ENCODE results near the gene RUFY4. TPM values are rescaled to one million over a fixed set of nuclear protein-coding genes. Genes with fewer than 3 reads are reported as not detected.
"Not testable (repeated sequence)": the region's sequence is repeated elsewhere in the genome, so short reads cannot be mapped to it uniquely, and the experiment has no call there.

RUFY4 gene
- total and polyA plus RNA-seq, 12 donors, result 0.21 TPM; not detected in 11

GRCh38 chr2:218093879-218094278, 24.8 kb downstream of the RUFY4 start:
- intact Hi-C loops (cut with DNase I), result no loop called here
- TF ChIP-seq CTCF (IDR thresholded peaks at IDR 0.05), result no peak
- DNase-seq (no peak), ATAC-seq (no peak)
- Histone ChIP-seq H3K27me3 (peaks cover 0 to 23% (median 0%) of the 10 kb centered on the region in 7 donors), H3K9me3 (no peaks in the 10 kb centered on the region), H3K27ac (no peak overlapping the region), H3K4me3 (no peak overlapping the region), H3K36me3 (no peaks in the 10 kb centered on the region), H3K4me1 (no peaks in the 10 kb centered on the region)
- WGBS, 2 donors, result 87 to 88% methylated on average over 3 of the region's 3 CpGs

GRCh38 chr2:218095853-218096252, 26.8 kb downstream of the RUFY4 start:
- no peaks in the 10 kb centered on the region for H3K36me3 ChIP-seq
- ATAC-seq (no peak), DNase-seq (no peak)
- no peaks in the 10 kb centered on the region for H3K9me3 ChIP-seq
- H3K27ac ChIP-seq, result no peak overlapping the region
- no peak overlapping the region for H3K4me3 ChIP-seq
- H3K27me3 ChIP-seq, result peaks cover 0 to 9% (median 0%) of the 10 kb centered on the region in 7 donors
- H3K4me1 ChIP-seq, result no peaks in the 10 kb centered on the region
- TF ChIP-seq CTCF (IDR thresholded peaks at IDR 0.05), result no peak
- WGBS, 2 donors, result 43 to 59% methylated on average over 8 of the region's 8 CpGs
- intact Hi-C loops (cut with DNase I), result no loop called here

- H3K4me1 ChIP-seq, result no peaks in the 10 kb centered on the region
- H3K27ac ChIP-seq, result no peak overlapping the region
- H3K4me3 ChIP-seq, result no peak overlapping the region
- no peaks in the 10 kb centered on the region for H3K27me3 ChIP-seq
- no peaks in the 10 kb centered on the region for H3K9me3 ChIP-seq
- no peaks in the 10 kb centered on the region for H3K36me3 ChIP-seq
- 78 to 83% methylated on average over 3 of the region's 3 CpGs for WGBS, 2 donors
- TF ChIP-seq CTCF (IDR thresholded peaks at IDR 0.05), result no peak
- DNase-seq, result no peak
- intact Hi-C loops (cut with DNase I), result no loop called here
- no peak for ATAC-seq
Measured at GRCh38 chr2:218097975-218098374, 28.9 kb downstream of the RUFY4 start.

- H3K9me3 ChIP-seq, result peaks cover 0 to 21% (median 0%) of the 10 kb centered on the region in 11 donors
- intact Hi-C loops (cut with DNase I), result not testable (repeated sequence)
- 81 to 85% methylated on average over 7 of the region's 7 CpGs for WGBS, 2 donors
Measured at GRCh38 chr2:218108834-218109233, 39.8 kb downstream of the RUFY4 start.

GRCh38 chr2:218121789-218122188, 52.7 kb downstream of the RUFY4 start:
- H3K27ac ChIP-seq; DNase-seq; H3K4me3 ChIP-seq; H3K36me3 ChIP-seq; intact Hi-C loops (cut with DNase I); ATAC-seq; H3K27me3 ChIP-seq: not testable (repeated sequence)
- peaks cover 0 to 42% (median 24%) of the 10 kb centered on the region in 11 donors for H3K9me3 ChIP-seq
- 79 to 92% methylated on average over 4 of the region's 4 CpGs for WGBS, 2 donors
- H3K4me1 ChIP-seq, result peaks cover 0 to 15% (median 4%) of the 10 kb centered on the region in 9 donors

More at GRCh38 chr2:218108834-218109233, 39.8 kb downstream of the RUFY4 start:
- not testable (repeated sequence) for ATAC-seq, H3K36me3 ChIP-seq, DNase-seq, H3K4me3 ChIP-seq, H3K4me1 ChIP-seq, H3K27ac ChIP-seq, H3K27me3 ChIP-seq

GRCh38 chr2:218122286-218122685, 53.2 kb downstream of the RUFY4 start:
- H3K9me3 ChIP-seq, result peaks cover 0 to 37% (median 24%) of the 10 kb centered on the region in 11 donors
- ATAC-seq; H3K4me3 ChIP-seq; intact Hi-C loops (cut with DNase I); H3K27me3 ChIP-seq; DNase-seq; H3K36me3 ChIP-seq; H3K27ac ChIP-seq: not testable (repeated sequence)
- H3K4me1 ChIP-seq, result peaks cover 0 to 15% (median 4%) of the 10 kb centered on the region in 9 donors

All from heart right ventricle (tissue), 16 donors.